ENCODE data around the gene ZNF800. TPM values are rescaled to one million over a fixed set of nuclear protein-coding genes. Genes with fewer than 3 reads are reported as not detected.

The ZNF800 gene
- total RNA-seq, 1 donor from 2014 or later, result 31.9 TPM

GRCh38 chr7:127387974-127388373 is 4.5 kb downstream of the ZNF800 start:
- TF ChIP-seq POLR2A (IDR thresholded peaks at IDR 0.05) (no peak), CTCF (IDR thresholded peaks at IDR 0.05) (no peak), POLR2AphosphoS5 (IDR thresholded peaks at IDR 0.05; ENCODE audit: insufficient read depth in 1 of 2, low read depth in 1 of 2) (no peak)
- DNase-seq (ENCODE audit: extremely low spot score in 2 of 2), result no peak
- Histone ChIP-seq H3K4me1 (peaks cover 60% of the 10 kb centered on the region), H3K36me3 (no peaks in the 10 kb centered on the region), H3K27me3 (no peaks in the 10 kb centered on the region), H3K4me3 (no peak overlapping the region), H3K27ac (no peak overlapping the region), H3K9me3 (no peaks in the 10 kb centered on the region)
- intact Hi-C loops (cut with DNase I), result no loop called here

- no peaks in the 10 kb centered on the region for H3K9me3 ChIP-seq
- no peaks in the 10 kb centered on the region for H3K27me3 ChIP-seq
- no peak overlapping the region for H3K27ac ChIP-seq
- no peaks in the 10 kb centered on the region for H3K36me3 ChIP-seq
- no peak for DNase-seq (ENCODE audit: extremely low spot score in 2 of 2)
- peaks cover 53% of the 10 kb centered on the region for H3K4me1 ChIP-seq
- intact Hi-C loops (cut with DNase I), result no loop called here
- TF ChIP-seq CTCF (IDR thresholded peaks at IDR 0.05) (no peak), POLR2A (IDR thresholded peaks at IDR 0.05) (no peak), POLR2AphosphoS5 (IDR thresholded peaks at IDR 0.05; ENCODE audit: insufficient read depth in 1 of 2, low read depth in 1 of 2) (no peak)
- no peak overlapping the region for H3K4me3 ChIP-seq
Observed at GRCh38 chr7:127383123-127383835, 9.2 kb downstream of the ZNF800 start.

GRCh38 chr7:127382301-127383085 is 10.0 kb downstream of the ZNF800 start:
- peaks cover 45% of the 10 kb centered on the region for H3K4me1 ChIP-seq
- no peak overlapping the region for H3K27ac ChIP-seq
- TF ChIP-seq CTCF (IDR thresholded peaks at IDR 0.05), result no peak
- TF ChIP-seq POLR2A (IDR thresholded peaks at IDR 0.05), result no peak
- TF ChIP-seq POLR2AphosphoS5 (IDR thresholded peaks at IDR 0.05; ENCODE audit: insufficient read depth in 1 of 2, low read depth in 1 of 2), result no peak
- intact Hi-C loops (cut with DNase I), result no loop called here
- no peaks in the 10 kb centered on the region for H3K36me3 ChIP-seq
- DNase-seq (ENCODE audit: extremely low spot score in 2 of 2), result no peak
- H3K27me3 ChIP-seq, result no peaks in the 10 kb centered on the region
- H3K4me3 ChIP-seq, result no peak overlapping the region
- no peaks in the 10 kb centered on the region for H3K9me3 ChIP-seq

- H3K4me3 ChIP-seq, result no peak overlapping the region
- peaks cover 28% of the 10 kb centered on the region for H3K4me1 ChIP-seq
- no peaks in the 10 kb centered on the region for H3K36me3 ChIP-seq
- no peak for DNase-seq (ENCODE audit: extremely low spot score in 2 of 2)
- H3K27ac ChIP-seq, result no peak overlapping the region
- H3K9me3 ChIP-seq, result no peaks in the 10 kb centered on the region
- no peak for TF ChIP-seq CTCF (IDR thresholded peaks at IDR 0.05)
- TF ChIP-seq POLR2AphosphoS5 (IDR thresholded peaks at IDR 0.05; ENCODE audit: insufficient read depth in 1 of 2, low read depth in 1 of 2), result no peak
- intact Hi-C loops (cut with DNase I), result no loop called here
- H3K27me3 ChIP-seq, result no peaks in the 10 kb centered on the region
Observed at GRCh38 chr7:127380479-127380878, 12.0 kb downstream of the ZNF800 start.

GRCh38 chr7:127379642-127380041 is 12.9 kb downstream of the ZNF800 start:
- Histone ChIP-seq H3K4me1 (peaks cover 28% of the 10 kb centered on the region), H3K27ac (no peak overlapping the region), H3K36me3 (peaks cover 0 to 1% of the 10 kb centered on the region in 2 donors), H3K9me3 (no peaks in the 10 kb centered on the region), H3K27me3 (no peaks in the 10 kb centered on the region), H3K4me3 (no peak overlapping the region)
- TF ChIP-seq POLR2AphosphoS5 (IDR thresholded peaks at IDR 0.05; ENCODE audit: insufficient read depth in 1 of 2, low read depth in 1 of 2) (no peak), CTCF (IDR thresholded peaks at IDR 0.05) (no peak), POLR2A (IDR thresholded peaks at IDR 0.05) (no peak)
- DNase-seq (ENCODE audit: extremely low spot score in 2 of 2), result no peak
- intact Hi-C loops (cut with DNase I), result no loop called here

All from vagina (tissue), 2 donors.